CD4-positive, alpha-beta T cell treated with Interleukin-17A for 1 hour (primary cell): Measurements from ENCODE around the gene UBR4.
A peak's percentile ranks its signal among the peaks of the same experiment; 100 is the strongest.
"Not testable (repeated sequence)": the region's sequence is repeated elsewhere in the genome, so short reads cannot be mapped to it uniquely, and the experiment has no call there.

Experiments used
- DNase-seq: peaks from one replicate; pipeline ENCODE4 v3.0.0-alpha.2; 2020

Gene UBR4

DNA sequence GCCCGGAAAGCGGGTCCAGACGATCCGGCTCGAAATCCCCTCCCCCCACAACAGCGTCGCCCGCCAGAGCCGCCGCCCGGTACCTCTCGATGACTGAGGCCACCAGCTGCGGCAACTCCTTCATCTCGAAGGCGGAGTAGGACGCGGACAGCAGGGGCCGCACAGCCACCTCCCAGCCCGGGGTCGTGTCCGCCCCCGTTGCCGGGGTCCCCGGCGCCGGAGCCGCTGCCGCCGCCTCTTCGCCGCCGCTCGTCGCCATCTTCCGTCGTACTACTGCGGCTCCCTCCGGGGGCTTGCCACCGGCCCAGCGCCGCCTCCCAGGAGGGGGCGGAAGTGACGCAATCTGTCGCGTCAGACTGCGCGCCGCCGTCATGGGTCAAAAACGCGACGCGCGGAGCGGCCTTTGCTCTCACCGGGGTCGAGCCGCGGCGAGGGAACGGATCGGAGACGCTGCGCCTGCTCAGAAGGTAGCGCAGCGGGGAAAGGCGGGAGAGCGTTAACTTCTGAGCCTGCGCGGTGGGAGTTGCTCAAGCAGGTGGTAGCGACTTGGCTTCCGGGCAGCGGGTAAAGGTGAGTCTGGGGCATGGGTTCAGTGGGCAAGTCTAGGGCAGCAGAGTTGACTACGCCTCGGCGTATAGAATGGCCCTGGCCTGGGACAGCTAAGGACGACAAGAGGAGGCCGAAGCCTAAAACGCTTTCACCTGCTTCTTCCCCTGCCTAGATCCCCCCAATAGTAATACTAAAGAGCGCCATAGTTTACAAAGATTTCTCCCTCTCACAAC lies at the start of gene UBR4:
Gene UBR4, minus strand, starts transcription at position 277 of the 782 bp plus-strand sequence. Its CDS starts 18 bp downstream, at position 259.
- DNase-seq: peak; percentile 97

DNA sequence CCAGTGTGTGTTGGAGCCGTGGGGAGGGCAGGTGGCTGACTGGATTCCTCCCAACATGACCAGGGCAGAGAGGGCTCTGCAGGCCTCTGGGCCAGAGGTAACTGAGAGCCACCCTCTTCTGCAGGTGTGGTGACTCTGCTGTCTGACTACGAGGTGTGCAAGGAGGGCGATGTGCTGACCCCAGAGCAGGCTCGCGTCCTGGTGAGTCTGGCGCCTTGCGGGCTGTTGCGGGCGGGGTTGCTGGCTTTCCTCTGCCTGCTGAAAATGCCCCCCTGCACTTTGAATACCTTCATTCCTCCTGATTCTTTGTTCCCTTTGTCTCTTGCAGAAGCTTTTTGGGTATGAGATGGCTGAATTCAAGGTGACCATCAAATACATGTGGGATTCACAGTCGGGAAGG lies 48.3 kb upstream of the UBR4 start:
- DNase-seq: no peak

- DNase-seq: no peak
These were observed 47.3 kb upstream of the UBR4 start for GRCh38 chr1:19257178-19257914.

- not testable (repeated sequence) for DNase-seq
These were observed 46.2 kb upstream of the UBR4 start for GRCh38 chr1:19256301-19256700.

- no peak for DNase-seq
These were observed 45.2 kb upstream of the UBR4 start for GRCh38 chr1:19255288-19255687.

GRCh38 chr1:19254416-19254815 lies 44.4 kb upstream of the UBR4 start:
- no peak for DNase-seq

DNA sequence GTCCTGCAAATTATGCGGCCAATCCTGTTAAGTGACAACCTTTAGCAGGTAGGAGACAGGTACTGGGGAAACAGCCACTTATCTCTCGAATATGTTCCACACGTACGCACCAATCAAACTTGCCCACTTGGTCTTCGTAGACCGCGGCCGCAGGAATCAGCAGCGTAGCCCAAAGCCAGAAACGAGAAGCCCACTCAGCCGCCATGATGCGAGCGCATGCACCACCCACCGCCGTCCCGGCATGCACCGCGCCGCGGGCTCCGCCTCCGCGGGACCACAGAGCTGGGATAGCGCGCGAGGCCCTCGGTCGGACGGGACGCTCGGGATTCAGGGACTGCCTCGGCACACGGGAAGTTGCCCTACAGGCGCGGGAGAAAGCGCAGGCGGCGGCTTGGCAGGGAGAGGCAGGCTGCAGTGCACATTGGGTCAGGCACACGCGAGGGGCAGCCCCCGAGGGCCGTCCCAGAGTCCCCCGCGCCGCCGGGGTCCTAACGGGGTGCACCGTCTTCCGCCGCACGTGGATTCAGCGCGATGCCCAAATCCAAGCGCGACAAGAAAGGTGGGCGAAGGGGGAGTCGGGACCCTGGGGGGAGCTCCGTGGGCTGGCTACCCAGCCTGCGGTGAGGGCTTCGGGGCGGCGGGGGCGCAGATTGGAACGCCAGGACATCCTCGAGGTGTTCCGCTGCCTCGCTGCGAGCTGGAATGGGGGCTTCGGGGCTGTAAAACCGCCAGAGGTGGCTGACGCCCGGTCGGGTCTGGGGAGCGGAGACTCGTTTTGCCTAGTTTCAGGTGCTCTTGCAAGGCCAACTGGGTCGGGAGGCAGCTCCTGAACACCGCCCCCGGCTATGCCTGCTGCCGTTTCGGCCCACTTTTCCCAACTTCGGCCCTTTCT lies 41.5 kb upstream of the UBR4 start, which contains the start of the genes EMC1 and MRTO4:
Gene EMC1, minus strand, starts transcription at position 220 of the 892 bp plus-strand sequence. Its CDS starts 15 bp downstream, at position 205.
Gene MRTO4, plus strand, starts transcription at position 501 of the 892 bp plus-strand sequence. Its CDS starts 31 bp downstream, at position 532.
- peak; percentile 86 for DNase-seq

GRCh38 chr1:19250629-19251304 lies 40.7 kb upstream of the UBR4 start:
- no peak for DNase-seq

- peak; percentile 71 for DNase-seq
These were observed 30.8 kb upstream of the UBR4 start for GRCh38 chr1:19240673-19241538.

GRCh38 chr1:19239876-19240275 lies 29.8 kb upstream of the UBR4 start:
- no peak for DNase-seq

DNA sequence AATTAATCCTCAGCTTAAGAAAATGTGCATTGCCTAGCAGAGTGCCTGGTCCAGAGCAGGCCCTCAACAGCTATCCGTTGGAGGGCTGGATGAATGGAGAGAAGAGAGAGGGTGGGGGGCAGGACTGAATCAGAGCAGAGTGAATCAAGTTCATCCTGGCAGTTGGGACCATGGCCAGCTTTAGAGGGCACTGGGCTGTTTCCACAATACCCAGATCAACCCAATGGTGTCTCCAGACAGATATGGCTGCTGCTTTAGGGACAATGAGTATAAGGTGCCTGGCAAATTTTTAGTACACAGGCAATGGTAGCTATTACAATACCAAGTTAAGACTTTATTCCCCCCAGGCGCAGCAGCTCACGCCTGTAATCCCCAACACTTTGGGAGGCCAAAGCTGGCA lies 24.2 kb upstream of the UBR4 start:
- DNase-seq: no peak

GRCh38 chr1:19232524-19232846 lies 22.4 kb upstream of the UBR4 start:
- no peak for DNase-seq

DNA sequence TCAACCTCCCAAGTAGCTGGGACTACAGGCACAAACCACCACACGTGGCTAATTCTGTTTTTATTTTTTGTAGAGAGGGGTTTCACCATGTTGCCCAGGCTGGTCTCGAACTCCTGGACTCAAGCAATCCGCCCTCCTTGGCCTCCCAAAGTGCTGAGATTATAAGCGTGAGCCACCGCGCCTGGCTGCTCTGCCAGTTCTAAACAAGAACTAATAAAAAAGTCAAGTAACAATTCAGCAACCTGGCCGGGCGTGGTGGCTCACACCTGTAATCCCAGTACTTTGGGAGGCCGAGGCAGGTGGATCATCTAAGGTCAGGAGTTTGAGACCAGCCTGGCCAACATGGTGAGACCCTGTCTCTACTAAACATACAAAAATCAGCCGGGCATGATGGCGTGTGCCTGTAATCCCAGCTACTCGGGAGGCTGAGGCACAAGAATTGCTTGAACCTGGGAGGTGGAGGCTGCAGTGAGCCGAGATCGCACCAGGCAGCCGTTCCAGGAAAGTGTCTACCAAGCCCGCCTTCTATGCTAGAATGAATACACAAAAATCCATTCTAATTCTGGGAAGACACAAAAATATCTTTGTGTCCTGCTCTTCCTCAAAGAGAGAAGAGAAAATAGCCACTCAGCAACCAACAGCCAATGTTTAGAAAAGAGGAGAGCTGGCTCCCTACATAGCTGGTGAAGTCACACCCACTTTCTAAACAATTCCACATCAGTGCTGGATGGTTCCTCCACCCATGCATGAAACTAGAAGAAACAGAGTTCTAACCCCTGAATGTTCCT lies 21.9 kb upstream of the UBR4 start:
- not testable (repeated sequence) for DNase-seq

- no peak for DNase-seq
These were observed 19.8 kb upstream of the UBR4 start for GRCh38 chr1:19229828-19230325.

GRCh38 chr1:19229229-19229628 lies 19.2 kb upstream of the UBR4 start:
- DNase-seq: no peak

- DNase-seq: no peak
These were observed 13.1 kb upstream of the UBR4 start for GRCh38 chr1:19222979-19223824.

DNA sequence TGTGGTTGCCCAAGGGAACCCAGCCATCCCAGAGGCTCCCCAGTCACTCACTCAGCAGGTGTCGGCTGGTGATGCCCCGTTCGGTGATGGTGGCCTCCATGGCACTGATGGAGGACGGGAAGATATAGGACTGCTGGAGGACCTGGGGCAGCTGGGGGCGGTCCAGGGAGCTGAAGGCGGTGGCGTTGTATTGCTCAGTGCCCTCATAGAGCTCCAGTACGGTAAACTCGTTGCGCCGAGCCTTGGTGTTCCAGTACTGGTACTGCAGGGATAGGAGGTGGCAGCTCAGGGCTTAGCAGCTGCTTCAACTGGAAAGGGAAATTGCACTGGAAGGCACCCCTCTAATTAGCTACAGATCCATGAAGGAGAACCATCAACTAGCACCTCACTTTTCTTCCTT lies 12.5 kb upstream of the UBR4 start:
- no peak for DNase-seq

DNA sequence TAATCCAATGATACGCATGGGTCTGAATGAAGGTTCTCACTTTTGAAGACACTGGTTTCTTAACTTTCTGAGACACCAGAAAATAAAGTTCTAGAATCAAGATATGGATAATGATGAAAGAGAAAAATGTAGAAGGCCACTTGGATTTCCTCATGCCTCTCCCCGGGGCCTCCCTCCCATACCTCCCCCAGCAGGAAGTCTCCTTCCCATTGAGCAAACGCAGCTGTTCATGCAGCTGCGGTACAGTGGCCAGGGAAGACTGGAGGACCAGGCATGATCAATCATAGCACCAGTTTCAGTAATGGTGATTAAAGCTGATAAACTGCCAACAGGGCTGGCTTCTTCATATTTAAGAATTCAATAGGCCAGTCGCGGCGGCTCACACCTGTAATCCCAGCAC lies 10.9 kb upstream of the UBR4 start:
- DNase-seq: no peak

DNA sequence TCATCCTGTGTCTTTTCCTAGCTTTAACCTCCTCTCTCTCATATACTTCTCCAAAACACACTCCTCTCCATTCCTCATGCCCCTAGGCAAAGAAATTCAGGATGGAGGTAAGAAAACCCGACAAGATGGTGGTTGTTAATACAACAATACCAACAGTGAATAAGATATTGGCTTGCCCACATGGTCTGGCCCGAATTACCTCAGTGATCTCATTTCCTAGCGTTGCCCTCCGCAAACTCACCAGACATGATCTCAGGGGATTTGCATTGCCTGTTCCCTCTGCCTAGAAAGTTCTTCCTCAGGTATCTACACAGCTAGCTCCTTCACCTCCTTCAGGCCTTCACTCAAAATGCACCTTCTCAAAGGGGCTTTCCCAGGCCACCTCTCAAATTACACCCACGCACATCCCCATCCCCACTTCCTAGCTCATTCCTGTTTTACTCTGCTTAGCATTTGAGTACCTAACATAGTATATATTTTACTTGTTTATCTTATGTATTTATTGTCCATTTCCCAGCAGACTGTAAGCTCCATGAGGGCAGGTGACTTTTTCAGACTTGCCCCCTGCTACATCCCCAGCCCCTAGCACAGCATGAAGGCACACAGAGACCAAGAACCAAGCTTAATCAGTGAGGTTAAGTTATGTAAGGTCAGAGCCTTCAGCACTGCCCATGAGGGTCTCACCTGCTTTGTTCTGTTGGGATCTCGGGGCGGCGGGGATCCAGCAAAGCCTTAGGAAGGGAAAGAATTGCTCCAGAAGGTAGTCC lies 10.2 kb upstream of the UBR4 start:
- no peak for DNase-seq
